ENCODE data around the gene TOM1.

DNA sequence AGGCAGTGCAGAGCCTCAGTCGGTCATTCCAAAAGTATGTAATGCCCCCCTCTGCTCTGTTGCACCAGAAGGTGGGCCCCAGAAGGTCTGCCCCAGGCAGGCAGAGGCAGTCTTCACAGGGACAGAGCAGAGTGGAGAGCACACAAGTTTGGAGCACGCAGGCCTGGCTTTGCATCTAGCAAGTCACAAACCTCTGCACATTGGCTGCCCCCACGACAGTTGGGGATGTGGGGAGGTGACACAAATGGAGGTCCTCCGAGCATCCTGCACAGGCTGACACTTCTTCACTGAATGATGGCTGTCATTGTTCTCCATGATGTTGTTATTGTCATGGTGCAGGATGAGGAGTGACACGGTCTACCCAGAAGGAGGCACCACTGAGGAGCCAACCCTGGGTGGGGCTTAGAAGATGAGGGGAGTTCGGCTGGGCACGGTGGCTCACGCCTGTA, 11.9 kb downstream of the TOM1 start:
- TF ChIP-seq, protein P1, sequence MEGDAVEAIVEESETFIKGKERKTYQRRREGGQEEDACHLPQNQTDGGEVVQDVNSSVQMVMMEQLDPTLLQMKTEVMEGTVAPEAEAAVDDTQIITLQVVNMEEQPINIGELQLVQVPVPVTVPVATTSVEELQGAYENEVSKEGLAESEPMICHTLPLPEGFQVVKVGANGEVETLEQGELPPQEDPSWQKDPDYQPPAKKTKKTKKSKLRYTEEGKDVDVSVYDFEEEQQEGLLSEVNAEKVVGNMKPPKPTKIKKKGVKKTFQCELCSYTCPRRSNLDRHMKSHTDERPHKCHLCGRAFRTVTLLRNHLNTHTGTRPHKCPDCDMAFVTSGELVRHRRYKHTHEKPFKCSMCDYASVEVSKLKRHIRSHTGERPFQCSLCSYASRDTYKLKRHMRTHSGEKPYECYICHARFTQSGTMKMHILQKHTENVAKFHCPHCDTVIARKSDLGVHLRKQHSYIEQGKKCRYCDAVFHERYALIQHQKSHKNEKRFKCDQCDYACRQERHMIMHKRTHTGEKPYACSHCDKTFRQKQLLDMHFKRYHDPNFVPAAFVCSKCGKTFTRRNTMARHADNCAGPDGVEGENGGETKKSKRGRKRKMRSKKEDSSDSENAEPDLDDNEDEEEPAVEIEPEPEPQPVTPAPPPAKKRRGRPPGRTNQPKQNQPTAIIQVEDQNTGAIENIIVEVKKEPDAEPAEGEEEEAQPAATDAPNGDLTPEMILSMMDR (IDR thresholded peaks at IDR 0.05; ENCODE audit: low read depth, low read length, missing input control), result no peak
- no peak for TF ChIP-seq ATF3 (IDR thresholded peaks at IDR 0.05)
- TF ChIP-seq GABPA (IDR thresholded peaks at IDR 0.05 in 1 of 2, conservative IDR thresholded peaks at IDR 0.05 in 1 of 2), result no peak
- TF ChIP-seq, protein P2, sequence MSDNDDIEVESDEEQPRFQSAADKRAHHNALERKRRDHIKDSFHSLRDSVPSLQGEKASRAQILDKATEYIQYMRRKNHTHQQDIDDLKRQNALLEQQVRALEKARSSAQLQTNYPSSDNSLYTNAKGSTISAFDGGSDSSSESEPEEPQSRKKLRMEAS (IDR thresholded peaks at IDR 0.05), result no peak
- TF ChIP-seq, protein P3, sequence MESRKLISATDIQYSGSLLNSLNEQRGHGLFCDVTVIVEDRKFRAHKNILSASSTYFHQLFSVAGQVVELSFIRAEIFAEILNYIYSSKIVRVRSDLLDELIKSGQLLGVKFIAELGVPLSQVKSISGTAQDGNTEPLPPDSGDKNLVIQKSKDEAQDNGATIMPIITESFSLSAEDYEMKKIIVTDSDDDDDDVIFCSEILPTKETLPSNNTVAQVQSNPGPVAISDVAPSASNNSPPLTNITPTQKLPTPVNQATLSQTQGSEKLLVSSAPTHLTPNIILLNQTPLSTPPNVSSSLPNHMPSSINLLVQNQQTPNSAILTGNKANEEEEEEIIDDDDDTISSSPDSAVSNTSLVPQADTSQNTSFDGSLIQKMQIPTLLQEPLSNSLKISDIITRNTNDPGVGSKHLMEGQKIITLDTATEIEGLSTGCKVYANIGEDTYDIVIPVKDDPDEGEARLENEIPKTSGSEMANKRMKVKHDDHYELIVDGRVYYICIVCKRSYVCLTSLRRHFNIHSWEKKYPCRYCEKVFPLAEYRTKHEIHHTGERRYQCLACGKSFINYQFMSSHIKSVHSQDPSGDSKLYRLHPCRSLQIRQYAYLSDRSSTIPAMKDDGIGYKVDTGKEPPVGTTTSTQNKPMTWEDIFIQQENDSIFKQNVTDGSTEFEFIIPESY (IDR thresholded peaks at IDR 0.05), result no peak
- no peak for TF ChIP-seq RAD21 (IDR thresholded peaks at IDR 0.05)
- TF ChIP-seq TAF1 (conservative IDR thresholded peaks at IDR 0.05), result no peak
- no peak for TF ChIP-seq REST (IDR thresholded peaks at IDR 0.05)
- TF ChIP-seq SP1 (IDR thresholded peaks at IDR 0.05), result no peak
- no peak for TF ChIP-seq YY1 (IDR thresholded peaks at IDR 0.05)
- TF ChIP-seq HNF4A (conservative IDR thresholded peaks at IDR 0.05), result no peak
- no peak for TF ChIP-seq EGR1 (IDR thresholded peaks at IDR 0.05; ENCODE audit: low read depth in 2 of 2)
- no peak for TF ChIP-seq RXRA (IDR thresholded peaks at IDR 0.05)

All from liver (tissue), 3 donors.